K562 (cell line): ENCODE measurements around the gene CTNNBL1. TPM values are rescaled to one million over a fixed set of nuclear protein-coding genes. Genes with fewer than 3 reads are reported as not detected.

Source experiments
- ATAC-seq: fragments of 200-7000 bp; cut with Tn5 transposase; 3 replicates; pipeline ENCODE4 v1.9.1; 2020; ENCODE audit warnings: moderate library complexity
- BruUV-seq: library from RNA; stranded (reverse); fragments of 400-500 nt; replicated peaks from 2 replicates; lab custom pipeline; 2021; lab: Mats Ljungman, UMichigan
- CTCF ChIA-PET: fragments of 300-600 bp; formaldehyde crosslinking; extraction: SDS; loops from one replicate; lab custom pipeline; 2021; ENCODE audit warnings: low intra/inter-chr PET ratio; lab: Yijun Ruan, JAX
- POLR2A ChIA-PET: fragments of 300-600, 350-650 bp; sonication (Branson Sonifier 250); formaldehyde crosslinking; extraction: SDS; loops from one replicate; lab custom pipeline; 2021; ENCODE audit warnings: antibody characterized with exemption, inconsistent platforms; lab: Yijun Ruan, JAX
- DNase-seq, 4 experiments: peaks; one replicate each; pipeline versions ENCODE4 v3.0.0 to v3.0.0-alpha.2; 2011 to 2018; ENCODE audit warnings: low spot score in 3 of 4, mixed read lengths in 3 of 4; ENCODE audit errors: extremely low read depth in 1 of 4
- FAIRE-seq: peaks from 2 replicates; lab custom pipeline; 2011; peaks lifted over from hg19 to GRCh38; lab: Jason Lieb, UNC
- H2AFZ ChIP-seq: 2 replicates; pipeline ENCODE4 v1.6.0; 2011; ENCODE audit warnings: low read depth, low read length, control low read depth, inconsistent platforms
- H3K27ac ChIP-seq: fragments of 200-600 bp; 3 replicates; pipeline ENCODE4 v1.8.0; 2011; ENCODE audit warnings: low read depth, mild to moderate bottlenecking, control low read depth, inconsistent platforms, low read length, moderate library complexity, mixed read lengths; ENCODE audit errors: extremely low read depth
- H3K27me3 ChIP-seq, 2 experiments: fragments of 300-600 bp in 1 of 2; 2 replicates in 1 of 2; 3 replicates in 1 of 2; pipeline versions ENCODE4 v1.6.0 to v1.8.0; 2011; ENCODE audit warnings: inconsistent platforms in 2 of 2, low read length in 2 of 2, mild to moderate bottlenecking in 1 of 2, mixed read lengths in 1 of 2, moderate library complexity in 1 of 2; ENCODE audit not compliant: control insufficient read depth in 2 of 2, insufficient read depth in 2 of 2
- H3K36me3 ChIP-seq: fragments of 300-600 bp; 3 replicates; pipeline ENCODE4 v1.8.0; 2011; ENCODE audit warnings: mild to moderate bottlenecking, low read length, inconsistent platforms; ENCODE audit not compliant: control insufficient read depth, insufficient read depth
- H3K4me1 ChIP-seq, 2 experiments: fragments of 200-600 bp in 1 of 2; replicated peaks in 1 of 2; 2 replicates in 1 of 2; 3 replicates in 1 of 2; pipeline versions ENCODE4 v1.5.1 to v1.8.0; 2011; ENCODE audit warnings: inconsistent platforms in 2 of 2, low read length in 2 of 2, mild to moderate bottlenecking in 1 of 2, mixed read lengths in 1 of 2, moderate library complexity in 1 of 2; ENCODE audit not compliant: control insufficient read depth in 2 of 2, insufficient read depth in 2 of 2
- H3K4me2 ChIP-seq: 2 replicates; pipeline ENCODE4 v1.6.1; 2011; ENCODE audit warnings: low read length, control low read depth, inconsistent platforms, mixed read lengths; ENCODE audit not compliant: insufficient read depth
- H3K4me3 ChIP-seq: fragments of 200-600 bp; sonication (generic), shearing (Covaris generic); 2 replicates; pipeline ENCODE4 v1.5.1; 2016; ENCODE audit warnings: control low read depth, inconsistent platforms
- H3K79me2 ChIP-seq: fragments of 200-600 bp; 3 replicates; pipeline ENCODE4 v1.8.0; 2011; ENCODE audit warnings: low read length, inconsistent platforms; ENCODE audit not compliant: control insufficient read depth, insufficient read depth
- H3K9ac ChIP-seq, 2 experiments: 2 replicates each; pipeline versions ENCODE4 v1.6.0 to v1.6.1; 2011; ENCODE audit warnings: low read depth in 2 of 2, low read length in 2 of 2, control low read depth in 1 of 2, inconsistent platforms in 1 of 2, mild to moderate bottlenecking in 1 of 2, mixed read lengths in 1 of 2; ENCODE audit not compliant: insufficient read depth in 1 of 2
- H3K9me1 ChIP-seq: one replicate; pipeline ENCODE4 v1.6.0; 2011; ENCODE audit warnings: inconsistent platforms, mild to moderate bottlenecking, low read length, moderate library complexity; ENCODE audit not compliant: control insufficient read depth, insufficient read depth
- H3K9me3 ChIP-seq: replicated peaks from 2 replicates; pipeline ENCODE4 v1.5.1; 2011; ENCODE audit warnings: low read depth, low read length, inconsistent platforms; ENCODE audit not compliant: control insufficient read depth, insufficient read depth
- H4K20me1 ChIP-seq: replicated peaks from 2 replicates; pipeline ENCODE4 v1.6.1; 2011; ENCODE audit warnings: low read length, inconsistent platforms, mixed read lengths; ENCODE audit not compliant: control insufficient read depth, insufficient read depth
- C11orf30 ChIP-seq: fragments of 450-650 bp; IDR thresholded peaks from 2 replicates; pipeline ENCODE4 v1.6.1; 2016; ENCODE audit warnings: low read depth, mild to moderate bottlenecking
- CHCHD3 ChIP-seq: fragments of 250-450 bp; sonication (Bioruptor Pico); IDR thresholded peaks from 2 replicates; pipeline ENCODE4 v2.1.2; 2022; ENCODE audit warnings: mild to moderate bottlenecking
- CTBP1 ChIP-seq: fragments of 450-650 bp; IDR thresholded peaks from 2 replicates; pipeline ENCODE4 v1.6.1; 2016; ENCODE audit warnings: borderline replicate concordance
- DNMT1 ChIP-seq: fragments of 450-650 bp; IDR thresholded peaks from 2 replicates; pipeline ENCODE4 v1.6.1; 2016; ENCODE audit warnings: antibody characterized with exemption, mild to moderate bottlenecking
- FIP1L1 ChIP-seq: fragments of 200-400 bp; formaldehyde crosslinking; IDR thresholded peaks from 2 replicates; pipeline ENCODE4 v1.6.1; 2018; ENCODE audit warnings: mild to moderate bottlenecking, low read depth, low read length; ENCODE audit not compliant: poor library complexity, severe bottlenecking
- FOS ChIP-seq: IDR thresholded peaks from 3 replicates; pipeline ENCODE4 v1.6.1; 2011; ENCODE audit not compliant: insufficient read length; ENCODE audit errors: extremely low read depth
- FOXJ2 ChIP-seq: fragments of 200-800 bp; sonication (Bioruptor generic); IDR thresholded peaks from 2 replicates; pipeline ENCODE4 v1.6.1; 2016; ENCODE audit warnings: missing genetic modification characterization, missing compliant biosample characterization
- IFI16 ChIP-seq: fragments of 250-450 bp; sonication (Bioruptor Pico); IDR thresholded peaks from 2 replicates; pipeline ENCODE4 v2.1.2; 2022; ENCODE audit warnings: mild to moderate bottlenecking, inconsistent platforms
- JUN ChIP-seq, 2 experiments: sonication (generic) in 1 of 2; formaldehyde crosslinking in 1 of 2; IDR thresholded peaks; 2 replicates each; pipeline versions ENCODE4 v1.6.1 to v1.8.0; 2012 to 2022; ENCODE audit warnings: borderline replicate concordance in 2 of 2, mild to moderate bottlenecking in 2 of 2, improper control_type of control experiment in 1 of 2, low read depth in 1 of 2, low read length in 1 of 2, missing genetic modification reagents in 1 of 2
- PHB2 ChIP-seq: fragments of 450-650 bp; IDR thresholded peaks from 2 replicates; pipeline ENCODE4 v1.6.1; 2017; ENCODE audit warnings: low read depth
- RBM22 ChIP-seq: fragments of 200-400 bp; formaldehyde crosslinking; IDR thresholded peaks from 2 replicates; pipeline ENCODE4 v1.6.1; 2018; ENCODE audit warnings: low read length, low read depth; ENCODE audit not compliant: poor library complexity, severe bottlenecking
- ZC3H11A ChIP-seq: IDR thresholded peaks from 2 replicates; pipeline ENCODE4 v1.6.1; 2012; ENCODE audit warnings: low read depth, low read length, improper control_type of control experiment
- ZNF184 ChIP-seq: sonication (generic); formaldehyde crosslinking; IDR thresholded peaks from 2 replicates; pipeline ENCODE4 v1.5.0; 2020; ENCODE audit warnings: missing genetic modification reagents
- ZNF316 ChIP-seq: fragments of 450-650 bp; IDR thresholded peaks from 2 replicates; pipeline ENCODE4 v1.6.1; 2016
- WGBS: fragments of 100-300 bp; shearing (Covaris generic); methylation state at CpG from one replicate; pipeline ENCODE4 v1.1.6; 2016; ENCODE audit warnings: low coverage, mixed read lengths; ENCODE audit not compliant: insufficient coverage; ENCODE audit errors: missing lambda C conversion rate; 5-methylcytosine and 5-hydroxymethylcytosine counted together
- in situ Hi-C: fragments of 300-500 bp; cut with MboI; formaldehyde crosslinking; loops from 4 replicates; pipeline ENCODE4 v1.15.0; 2018; ENCODE audit warnings: inconsistent platforms, mixed read lengths
- intact Hi-C: fragments of 100-400 bp; cut with micrococcal nuclease; formaldehyde crosslinking; loops from 2 replicates; pipeline ENCODE4 v1.14.2; 2022
- polyA plus RNA-seq, 8 experiments: library from polyadenylated mRNA; depleted of rRNA in 4 of 8; stranded (reverse) in 5 of 8; unstranded in 3 of 8; fragments of >200 nt; fragmentation: Nextera tagmentation in 2 of 8; fragmentation: Illumina TruSeq in 1 of 8; extraction: Ambion mirVana in 2 of 8; extraction: Trizol in 1 of 8; gene quantifications; 2 replicates each; pipeline versions ENCODE4 v1.2.1 to v1.2.3, GENCODE V29; 2011 to 2014; ENCODE audit warnings: inconsistent platforms in 1 of 8, missing spikeins in 1 of 8
- total RNA-seq, 7 experiments: library from RNA; depleted of rRNA in 6 of 7; stranded (reverse); fragments of >200 nt in 6 of 7; fragmentation: Illumina TruSeq in 2 of 7; extraction: Trizol in 2 of 7; gene quantifications; 2 replicates each; pipeline versions ENCODE4 v1.2.1 to v1.2.3, GENCODE V29; 2011 to 2021; ENCODE audit warnings: low replicate concordance in 1 of 7

The CTNNBL1 gene
- total and polyA plus RNA-seq, 9 of the 15 experiments (the other 6 are each of a cell fraction or from before 2014, with no cell fraction given), result 32.4 to 85.6 (median 43.6) TPM

DNA sequence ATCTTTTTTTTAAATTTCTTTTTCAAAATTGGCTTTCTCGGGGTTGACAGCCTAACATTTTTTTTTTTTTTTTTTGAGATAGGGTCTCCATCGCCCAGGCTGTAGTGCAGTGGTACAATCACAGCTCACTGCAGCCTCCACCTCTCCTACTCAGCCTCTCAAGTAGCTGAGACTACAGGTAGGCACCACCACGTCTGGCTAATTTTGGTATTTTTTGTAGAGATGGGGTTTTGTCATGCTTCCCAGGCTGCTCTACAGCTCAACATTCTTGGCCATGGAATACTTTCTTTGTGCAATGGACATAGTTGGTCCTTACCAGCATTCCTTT, 6.4 kb upstream of the CTNNBL1 start (continued):
- TF ChIP-seq FOS (no peak), JUN (IDR thresholded peaks at IDR 0.05; ENCODE audit: borderline replicate concordance, low read depth, low read length) (no peak), JUN (CRISPR knock-in tag; IDR thresholded peaks at IDR 0.05; ENCODE audit: borderline replicate concordance) (no peak), CTBP1 (no peak), RBM22 (no peak), CHCHD3 (CRISPR knock-in tag) (no peak), PHB2 (no peak), C11orf30 (no peak), FIP1L1 (no peak)
- TF ChIP-seq, all 486 proteins: peak for 0

- no TSS peak for BruUV-seq
- H3K9me3 ChIP-seq, result no peaks in the 10 kb centered on the region
- CTCF ChIA-PET, result interaction anchor here (0.7 kb wide), 1 partner anchor 127 kb away, joined by 3 read pairs; no protein-coding TSS in a partner anchor
- H3K9ac ChIP-seq, result no peak overlapping the region
- no peaks in the 10 kb centered on the region for H3K9me1 ChIP-seq
- peaks cover 0 to 20% of the 10 kb centered on the region in 2 experiments; a peak in 4 of 5 replicates for H3K27me3 ChIP-seq
- no peak overlapping the region for H3K4me2 ChIP-seq
- FAIRE-seq, result no peak
- POLR2A ChIA-PET, result interaction anchor here (1.4 kb wide), 1 partner anchor 21 kb away, joined by 3 read pairs; no protein-coding TSS in a partner anchor
- no peaks in the 10 kb centered on the region for H3K4me1 ChIP-seq
- 2% methylated on average over 4 of the region's 4 CpGs for WGBS
- DNase-seq, result no peak
- H3K79me2 ChIP-seq, result no peaks in the 10 kb centered on the region
- ATAC-seq, result no peak
- H3K27ac ChIP-seq, result no peak overlapping the region
- no peak overlapping the region for H3K4me3 ChIP-seq
- no peaks in the 10 kb centered on the region for H4K20me1 ChIP-seq
- intact Hi-C loops (no loop called here), in situ Hi-C loops (no loop called here)
- no peak overlapping the region for H2AFZ ChIP-seq
- no peaks in the 10 kb centered on the region for H3K36me3 ChIP-seq
- TF ChIP-seq IFI16, result no peak
- TF ChIP-seq ZNF316, result no peak
- no peak for TF ChIP-seq FOXJ2 (tag)
- TF ChIP-seq ZNF184 (CRISPR knock-in tag), result no peak
- TF ChIP-seq DNMT1, result no peak
- no peak for TF ChIP-seq ZC3H11A
Observed at GRCh38 chr20:37688093-37688492, 5.7 kb upstream of the CTNNBL1 start.
